ENCODE data around the gene C22orf15. TPM values are rescaled to one million over a fixed set of nuclear protein-coding genes. Genes with fewer than 3 reads are reported as not detected.

C22orf15 gene
- total and polyA plus RNA-seq, 9 of the 15 experiments (the other 6 are each of a cell fraction or from before 2014, with no cell fraction given): 0.07 TPM; not detected in 8

- TF ChIP-seq, protein P1, sequence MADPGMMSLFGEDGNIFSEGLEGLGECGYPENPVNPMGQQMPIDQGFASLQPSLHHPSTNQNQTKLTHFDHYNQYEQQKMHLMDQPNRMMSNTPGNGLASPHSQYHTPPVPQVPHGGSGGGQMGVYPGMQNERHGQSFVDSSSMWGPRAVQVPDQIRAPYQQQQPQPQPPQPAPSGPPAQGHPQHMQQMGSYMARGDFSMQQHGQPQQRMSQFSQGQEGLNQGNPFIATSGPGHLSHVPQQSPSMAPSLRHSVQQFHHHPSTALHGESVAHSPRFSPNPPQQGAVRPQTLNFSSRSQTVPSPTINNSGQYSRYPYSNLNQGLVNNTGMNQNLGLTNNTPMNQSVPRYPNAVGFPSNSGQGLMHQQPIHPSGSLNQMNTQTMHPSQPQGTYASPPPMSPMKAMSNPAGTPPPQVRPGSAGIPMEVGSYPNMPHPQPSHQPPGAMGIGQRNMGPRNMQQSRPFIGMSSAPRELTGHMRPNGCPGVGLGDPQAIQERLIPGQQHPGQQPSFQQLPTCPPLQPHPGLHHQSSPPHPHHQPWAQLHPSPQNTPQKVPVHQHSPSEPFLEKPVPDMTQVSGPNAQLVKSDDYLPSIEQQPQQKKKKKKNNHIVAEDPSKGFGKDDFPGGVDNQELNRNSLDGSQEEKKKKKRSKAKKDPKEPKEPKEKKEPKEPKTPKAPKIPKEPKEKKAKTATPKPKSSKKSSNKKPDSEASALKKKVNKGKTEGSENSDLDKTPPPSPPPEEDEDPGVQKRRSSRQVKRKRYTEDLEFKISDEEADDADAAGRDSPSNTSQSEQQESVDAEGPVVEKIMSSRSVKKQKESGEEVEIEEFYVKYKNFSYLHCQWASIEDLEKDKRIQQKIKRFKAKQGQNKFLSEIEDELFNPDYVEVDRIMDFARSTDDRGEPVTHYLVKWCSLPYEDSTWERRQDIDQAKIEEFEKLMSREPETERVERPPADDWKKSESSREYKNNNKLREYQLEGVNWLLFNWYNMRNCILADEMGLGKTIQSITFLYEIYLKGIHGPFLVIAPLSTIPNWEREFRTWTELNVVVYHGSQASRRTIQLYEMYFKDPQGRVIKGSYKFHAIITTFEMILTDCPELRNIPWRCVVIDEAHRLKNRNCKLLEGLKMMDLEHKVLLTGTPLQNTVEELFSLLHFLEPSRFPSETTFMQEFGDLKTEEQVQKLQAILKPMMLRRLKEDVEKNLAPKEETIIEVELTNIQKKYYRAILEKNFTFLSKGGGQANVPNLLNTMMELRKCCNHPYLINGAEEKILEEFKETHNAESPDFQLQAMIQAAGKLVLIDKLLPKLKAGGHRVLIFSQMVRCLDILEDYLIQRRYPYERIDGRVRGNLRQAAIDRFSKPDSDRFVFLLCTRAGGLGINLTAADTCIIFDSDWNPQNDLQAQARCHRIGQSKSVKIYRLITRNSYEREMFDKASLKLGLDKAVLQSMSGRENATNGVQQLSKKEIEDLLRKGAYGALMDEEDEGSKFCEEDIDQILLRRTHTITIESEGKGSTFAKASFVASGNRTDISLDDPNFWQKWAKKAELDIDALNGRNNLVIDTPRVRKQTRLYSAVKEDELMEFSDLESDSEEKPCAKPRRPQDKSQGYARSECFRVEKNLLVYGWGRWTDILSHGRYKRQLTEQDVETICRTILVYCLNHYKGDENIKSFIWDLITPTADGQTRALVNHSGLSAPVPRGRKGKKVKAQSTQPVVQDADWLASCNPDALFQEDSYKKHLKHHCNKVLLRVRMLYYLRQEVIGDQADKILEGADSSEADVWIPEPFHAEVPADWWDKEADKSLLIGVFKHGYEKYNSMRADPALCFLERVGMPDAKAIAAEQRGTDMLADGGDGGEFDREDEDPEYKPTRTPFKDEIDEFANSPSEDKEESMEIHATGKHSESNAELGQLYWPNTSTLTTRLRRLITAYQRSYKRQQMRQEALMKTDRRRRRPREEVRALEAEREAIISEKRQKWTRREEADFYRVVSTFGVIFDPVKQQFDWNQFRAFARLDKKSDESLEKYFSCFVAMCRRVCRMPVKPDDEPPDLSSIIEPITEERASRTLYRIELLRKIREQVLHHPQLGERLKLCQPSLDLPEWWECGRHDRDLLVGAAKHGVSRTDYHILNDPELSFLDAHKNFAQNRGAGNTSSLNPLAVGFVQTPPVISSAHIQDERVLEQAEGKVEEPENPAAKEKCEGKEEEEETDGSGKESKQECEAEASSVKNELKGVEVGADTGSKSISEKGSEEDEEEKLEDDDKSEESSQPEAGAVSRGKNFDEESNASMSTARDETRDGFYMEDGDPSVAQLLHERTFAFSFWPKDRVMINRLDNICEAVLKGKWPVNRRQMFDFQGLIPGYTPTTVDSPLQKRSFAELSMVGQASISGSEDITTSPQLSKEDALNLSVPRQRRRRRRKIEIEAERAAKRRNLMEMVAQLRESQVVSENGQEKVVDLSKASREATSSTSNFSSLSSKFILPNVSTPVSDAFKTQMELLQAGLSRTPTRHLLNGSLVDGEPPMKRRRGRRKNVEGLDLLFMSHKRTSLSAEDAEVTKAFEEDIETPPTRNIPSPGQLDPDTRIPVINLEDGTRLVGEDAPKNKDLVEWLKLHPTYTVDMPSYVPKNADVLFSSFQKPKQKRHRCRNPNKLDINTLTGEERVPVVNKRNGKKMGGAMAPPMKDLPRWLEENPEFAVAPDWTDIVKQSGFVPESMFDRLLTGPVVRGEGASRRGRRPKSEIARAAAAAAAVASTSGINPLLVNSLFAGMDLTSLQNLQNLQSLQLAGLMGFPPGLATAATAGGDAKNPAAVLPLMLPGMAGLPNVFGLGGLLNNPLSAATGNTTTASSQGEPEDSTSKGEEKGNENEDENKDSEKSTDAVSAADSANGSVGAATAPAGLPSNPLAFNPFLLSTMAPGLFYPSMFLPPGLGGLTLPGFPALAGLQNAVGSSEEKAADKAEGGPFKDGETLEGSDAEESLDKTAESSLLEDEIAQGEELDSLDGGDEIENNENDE (IDR thresholded peaks at IDR 0.05; ENCODE audit: low read depth, low read length): no peak
- no peak for TF ChIP-seq MLLT1 (IDR thresholded peaks at IDR 0.05)
- no peak for TF ChIP-seq DACH1 (IDR thresholded peaks at IDR 0.05; ENCODE audit: partially characterized antibody)
- TF ChIP-seq ZNF507 (tag; conservative IDR thresholded peaks at IDR 0.05): no peak
- TF ChIP-seq SPI1 (IDR thresholded peaks at IDR 0.05; ENCODE audit: borderline replicate concordance, low read depth, low read length): peak; percentile 57; the same call in 1 of the 2 replicates
- no peak for TF ChIP-seq DLX4 (CRISPR knock-in tag; IDR thresholded peaks at IDR 0.05)
- TF ChIP-seq NFE2 (IDR thresholded peaks at IDR 0.05; ENCODE audit: low read depth): no peak
These were observed 5.1 kb downstream of the C22orf15 start, which contains the start of gene CHCHD10 (continued) for GRCh38 chr22:23767673-23768548.
